Testis (tissue), 2 donors: Measurements from ENCODE around the gene ERC2.

ENCODE experiments used
- POLR2A ChIP-seq: fragments of 450-650 bp; IDR thresholded peaks from one replicate; pipeline ENCODE4 v1.6.1; 2017; ENCODE audit warnings: antibody characterized with exemption, mild to moderate bottlenecking, moderate library complexity
- TF ChIP-seq, protein P1 (sequence below), 3 experiments: fragments of 450-650 bp in 2 of 3; fragments of 200-600 bp in 1 of 3; sonication (generic) in 1 of 3; IDR thresholded peaks; one replicate each; pipeline ENCODE4 v1.5.1; 2016 to 2019; ENCODE audit warnings: antibody characterized with exemption in 3 of 3, mild to moderate bottlenecking in 2 of 3, moderate library complexity in 1 of 3

GRCh38 chr3:56456117-56456516, 12.2 kb downstream of the ERC2 start:
- TF ChIP-seq, protein P1, sequence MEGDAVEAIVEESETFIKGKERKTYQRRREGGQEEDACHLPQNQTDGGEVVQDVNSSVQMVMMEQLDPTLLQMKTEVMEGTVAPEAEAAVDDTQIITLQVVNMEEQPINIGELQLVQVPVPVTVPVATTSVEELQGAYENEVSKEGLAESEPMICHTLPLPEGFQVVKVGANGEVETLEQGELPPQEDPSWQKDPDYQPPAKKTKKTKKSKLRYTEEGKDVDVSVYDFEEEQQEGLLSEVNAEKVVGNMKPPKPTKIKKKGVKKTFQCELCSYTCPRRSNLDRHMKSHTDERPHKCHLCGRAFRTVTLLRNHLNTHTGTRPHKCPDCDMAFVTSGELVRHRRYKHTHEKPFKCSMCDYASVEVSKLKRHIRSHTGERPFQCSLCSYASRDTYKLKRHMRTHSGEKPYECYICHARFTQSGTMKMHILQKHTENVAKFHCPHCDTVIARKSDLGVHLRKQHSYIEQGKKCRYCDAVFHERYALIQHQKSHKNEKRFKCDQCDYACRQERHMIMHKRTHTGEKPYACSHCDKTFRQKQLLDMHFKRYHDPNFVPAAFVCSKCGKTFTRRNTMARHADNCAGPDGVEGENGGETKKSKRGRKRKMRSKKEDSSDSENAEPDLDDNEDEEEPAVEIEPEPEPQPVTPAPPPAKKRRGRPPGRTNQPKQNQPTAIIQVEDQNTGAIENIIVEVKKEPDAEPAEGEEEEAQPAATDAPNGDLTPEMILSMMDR (IDR thresholded peaks at IDR 0.05), result no peak
- no peak for TF ChIP-seq POLR2A
